ENCODE measurements around the gene ROBO2. TPM values are rescaled to one million over a fixed set of nuclear protein-coding genes. Genes with fewer than 3 reads are reported as not detected.

The ROBO2 gene
- total and polyA plus RNA-seq, 8 donors: 0.65 to 4.3 (median 1.6) TPM

DNA sequence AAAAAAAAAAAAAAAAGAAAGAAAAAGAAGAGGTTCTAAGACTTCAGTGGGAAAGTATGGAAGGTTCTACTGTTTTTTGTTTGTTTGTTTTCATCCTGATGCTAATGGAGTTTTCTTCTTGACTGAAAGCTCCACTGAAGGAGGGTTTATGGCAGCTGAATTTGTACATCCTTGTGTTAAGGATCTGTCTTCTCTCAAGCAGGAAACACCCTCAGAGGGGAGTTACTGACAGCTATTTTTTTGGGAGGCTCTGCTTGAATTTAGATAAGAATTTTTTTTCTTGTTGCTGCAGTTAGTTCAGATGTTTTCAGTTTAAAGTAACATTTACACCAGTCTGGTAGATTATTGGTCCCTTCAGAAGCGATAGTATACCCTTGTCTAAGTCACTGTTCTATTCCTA is 325.3 kb downstream of the ROBO2 start:
- Histone ChIP-seq H3K27ac (no peak overlapping the region), H3K36me3 (no peaks in the 10 kb centered on the region), H3K27me3 (no peaks in the 10 kb centered on the region), H3K4me3 (no peak overlapping the region), H3K4me1 (no peaks in the 10 kb centered on the region), H3K9me3 (no peaks in the 10 kb centered on the region)
- intact Hi-C loops (cut with DNase I): no loop called here
- FAIRE-seq (no peak), ATAC-seq (no peak), DNase-seq (no peak)
- 67 to 76% methylated on average over 1 of the region's 1 CpG for WGBS, 2 donors
- no peak for TF ChIP-seq CTCF (IDR thresholded peaks at IDR 0.05)

DNA sequence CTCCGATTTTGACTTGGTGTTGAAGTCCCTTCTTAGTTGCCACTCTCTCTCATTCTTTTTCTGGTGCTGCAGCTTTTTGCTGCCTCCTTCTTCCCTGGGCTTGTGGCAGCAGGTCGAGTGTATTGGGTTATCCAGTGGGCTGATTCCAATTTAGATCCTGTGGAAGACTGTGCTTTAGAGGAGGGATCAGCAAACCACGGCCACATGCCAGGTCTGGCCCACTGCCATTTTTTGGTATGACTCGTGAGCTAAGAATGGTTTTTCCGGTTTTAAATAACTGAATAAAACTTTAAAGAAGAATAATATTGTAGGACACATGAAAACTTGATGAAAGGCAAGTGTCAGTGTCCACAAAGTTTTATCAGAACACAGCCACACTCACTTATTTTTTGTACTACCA is 330.5 kb downstream of the ROBO2 start:
- ATAC-seq (no peak), FAIRE-seq (no peak), DNase-seq (no peak)
- no peak for TF ChIP-seq CTCF (IDR thresholded peaks at IDR 0.05)
- intact Hi-C loops (cut with DNase I): no loop called here
- H3K4me3 ChIP-seq: no peak overlapping the region
- H3K27ac ChIP-seq: no peak overlapping the region
- no peaks in the 10 kb centered on the region for H3K9me3 ChIP-seq
- H3K4me1 ChIP-seq: no peaks in the 10 kb centered on the region
- no peaks in the 10 kb centered on the region for H3K36me3 ChIP-seq
- WGBS, 2 donors: 32 to 42% methylated on average over 5 of the region's 5 CpGs
- no peaks in the 10 kb centered on the region for H3K27me3 ChIP-seq

DNA sequence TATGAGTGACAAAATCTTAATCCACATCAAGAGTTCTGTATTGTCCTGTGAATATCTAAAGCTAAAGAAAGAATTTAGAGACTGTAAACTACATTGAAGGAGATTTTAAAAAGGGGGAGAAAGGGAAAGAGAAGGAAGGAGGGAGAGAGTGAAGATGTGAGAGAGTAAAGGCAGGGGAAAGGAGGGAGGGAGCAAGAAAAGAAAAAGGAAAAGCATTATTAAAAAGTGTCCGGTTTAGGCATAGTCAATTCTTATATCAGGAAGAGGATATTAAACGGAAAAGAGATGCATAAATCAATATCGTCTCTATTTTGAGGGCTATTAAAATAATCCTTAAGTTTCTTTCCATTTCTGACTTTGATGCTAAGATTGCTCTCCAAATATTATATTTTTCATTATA is 332.1 kb downstream of the ROBO2 start:
- 61 to 72% methylated on average over 3 of the region's 3 CpGs for WGBS, 2 donors
- DNase-seq (no peak), ATAC-seq (no peak), FAIRE-seq (no peak)
- no peaks in the 10 kb centered on the region for H3K4me1 ChIP-seq
- no peaks in the 10 kb centered on the region for H3K27me3 ChIP-seq
- no peak overlapping the region for H3K4me3 ChIP-seq
- intact Hi-C loops (cut with DNase I): no loop called here
- H3K9me3 ChIP-seq: no peaks in the 10 kb centered on the region
- no peak for TF ChIP-seq CTCF (IDR thresholded peaks at IDR 0.05)
- H3K36me3 ChIP-seq: no peaks in the 10 kb centered on the region
- H3K27ac ChIP-seq: no peak overlapping the region

GRCh38 chr3:77372634-77373346 is 332.9 kb downstream of the ROBO2 start:
- no peak overlapping the region for H3K4me3 ChIP-seq

More at GRCh38 chr3:77372634-77373346, 332.9 kb downstream of the ROBO2 start:
- H3K36me3 ChIP-seq: no peaks in the 10 kb centered on the region
- no peaks in the 10 kb centered on the region for H3K27me3 ChIP-seq
- no peak overlapping the region for H3K27ac ChIP-seq
- peak; percentile 99 for FAIRE-seq
- no peak for ATAC-seq
- intact Hi-C loops (cut with DNase I): no loop called here
- no peaks in the 10 kb centered on the region for H3K4me1 ChIP-seq
- H3K9me3 ChIP-seq: no peaks in the 10 kb centered on the region
- WGBS, 2 donors: 73 to 82% methylated on average over 2 of the region's 2 CpGs
- DNase-seq: no peak
- no peak for TF ChIP-seq CTCF (IDR thresholded peaks at IDR 0.05)

All from pancreas (tissue), 10 donors.